HG02798 (cell line): Measurements from ENCODE around the gene CACNG3.
"Not testable (repeated sequence)": the region's sequence is repeated elsewhere in the genome, so short reads cannot be mapped to it uniquely, and the experiment has no call there.

ENCODE experiments used
- ATAC-seq: cut with Tn5 transposase; IDR thresholded peaks from one replicate; pipeline ENCODE4 v1.9.1; 2021; ENCODE audit warnings: mild to moderate bottlenecking; ENCODE audit not compliant: unreplicated experiment, poor library complexity

CACNG3 gene

DNA sequence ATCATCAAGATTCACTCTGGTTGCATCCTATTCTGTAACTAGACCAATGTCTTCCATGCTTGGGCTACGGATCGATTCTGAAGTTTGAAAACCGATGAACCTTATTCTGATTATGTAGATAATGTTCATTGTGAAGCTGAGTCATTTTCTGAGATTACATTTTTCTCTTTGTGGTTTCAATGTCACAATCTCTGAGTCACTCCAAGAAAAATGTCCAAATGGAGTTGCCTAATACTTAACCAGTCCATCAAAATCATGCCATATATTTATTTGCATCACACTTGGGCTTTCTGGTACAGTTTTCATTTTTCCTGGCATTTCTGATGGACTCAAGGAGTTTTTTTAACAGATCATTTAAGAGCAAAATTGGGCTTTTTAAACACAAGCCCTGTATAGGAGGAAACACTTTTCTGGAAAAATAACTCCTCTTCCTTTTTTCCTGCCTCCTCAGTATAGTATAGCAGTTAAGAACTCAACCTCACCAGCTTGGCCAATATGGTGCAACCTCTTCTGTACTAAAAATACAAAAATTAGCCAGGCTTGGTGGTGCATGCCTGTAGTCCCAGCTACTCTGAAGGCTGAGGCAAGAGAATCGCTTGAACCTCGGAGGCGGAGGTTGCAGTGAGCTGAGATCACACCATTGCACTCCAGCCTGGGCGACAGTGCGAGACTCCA, 17.5 kb downstream of the CACNG3 start:
- no peak for ATAC-seq

DNA sequence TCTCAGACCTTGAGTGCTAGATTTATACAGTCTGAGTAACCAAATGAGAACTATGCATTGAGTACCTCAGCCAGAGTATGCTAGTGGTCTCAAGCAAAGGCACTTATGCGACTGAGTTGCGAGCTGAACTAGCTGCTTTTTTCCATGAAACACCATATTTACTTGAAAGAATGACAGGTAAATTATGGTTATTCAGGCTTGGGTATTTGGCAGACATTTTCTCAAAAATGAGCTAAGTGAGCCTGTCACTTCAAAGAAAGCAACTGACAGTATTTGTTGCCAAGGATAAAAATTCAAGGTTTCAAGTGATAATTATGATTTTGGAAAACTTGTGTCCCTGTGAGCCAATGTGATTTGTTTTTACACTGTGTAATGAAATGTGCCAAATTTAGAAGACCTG, 19.3 kb downstream of the CACNG3 start:
- no peak for ATAC-seq

DNA sequence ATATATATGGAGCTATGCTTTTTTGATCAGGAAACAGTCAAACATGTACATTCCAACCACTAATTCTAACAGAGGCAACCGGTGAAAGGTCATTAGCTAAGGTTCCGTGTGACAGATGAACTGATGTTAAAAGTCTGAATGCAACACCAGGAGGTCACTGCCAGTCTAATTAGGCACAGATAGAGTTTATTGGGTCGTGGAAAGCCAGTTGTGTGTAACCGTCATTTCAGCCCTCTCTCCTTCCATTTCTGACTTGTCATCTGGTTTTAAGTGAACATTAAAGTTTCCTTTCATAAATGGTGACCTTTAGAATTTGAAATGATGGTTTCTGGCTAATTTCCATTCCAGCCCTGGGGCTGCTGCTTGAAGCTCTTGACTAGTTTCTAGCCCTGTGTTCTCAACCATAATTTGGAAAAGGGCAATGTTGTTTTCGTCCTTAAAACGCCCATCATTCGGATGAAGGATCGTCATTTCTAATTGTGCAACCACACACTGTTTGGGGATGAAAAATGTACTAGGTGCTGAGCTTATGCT, 23.9 kb downstream of the CACNG3 start:
- ATAC-seq: no peak

DNA sequence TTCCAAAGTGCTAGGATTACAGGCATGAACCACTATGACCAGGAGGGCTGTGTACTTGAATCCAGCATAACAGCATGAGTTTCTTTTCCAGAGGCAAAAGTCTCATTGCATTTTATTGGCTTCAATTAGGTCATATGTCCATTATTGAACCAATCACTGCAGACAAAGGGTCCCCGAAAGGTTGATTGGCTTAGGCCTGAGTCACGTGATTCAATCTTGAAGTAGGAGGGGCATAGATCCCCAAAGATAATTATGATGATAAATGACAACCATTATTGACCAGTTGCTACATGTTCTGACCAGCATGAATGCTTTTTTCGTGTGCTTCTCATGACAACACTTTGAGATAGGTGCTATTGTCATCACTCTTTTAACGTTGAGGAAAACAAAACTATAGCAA, 25.3 kb downstream of the CACNG3 start:
- ATAC-seq: no peak

DNA sequence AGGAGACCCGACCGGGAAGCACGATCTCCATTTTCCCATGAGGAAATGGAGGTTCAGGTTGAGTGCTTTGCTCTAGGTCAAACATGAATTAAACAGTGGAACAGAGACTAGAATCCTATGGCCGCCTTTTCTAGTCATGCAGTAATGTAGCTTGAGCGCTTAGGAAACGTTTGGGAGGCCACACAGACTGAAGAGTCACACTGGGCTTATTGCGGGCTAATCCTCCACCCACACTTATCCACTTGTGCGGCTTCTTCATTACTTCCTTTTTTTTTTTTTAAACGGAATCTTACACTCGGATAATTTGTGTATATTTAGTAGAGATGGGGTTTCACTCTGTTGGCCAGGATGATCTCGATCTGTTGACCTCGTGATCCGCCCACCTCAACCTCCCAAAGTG, 26.0 kb downstream of the CACNG3 start:
- no peak for ATAC-seq

DNA sequence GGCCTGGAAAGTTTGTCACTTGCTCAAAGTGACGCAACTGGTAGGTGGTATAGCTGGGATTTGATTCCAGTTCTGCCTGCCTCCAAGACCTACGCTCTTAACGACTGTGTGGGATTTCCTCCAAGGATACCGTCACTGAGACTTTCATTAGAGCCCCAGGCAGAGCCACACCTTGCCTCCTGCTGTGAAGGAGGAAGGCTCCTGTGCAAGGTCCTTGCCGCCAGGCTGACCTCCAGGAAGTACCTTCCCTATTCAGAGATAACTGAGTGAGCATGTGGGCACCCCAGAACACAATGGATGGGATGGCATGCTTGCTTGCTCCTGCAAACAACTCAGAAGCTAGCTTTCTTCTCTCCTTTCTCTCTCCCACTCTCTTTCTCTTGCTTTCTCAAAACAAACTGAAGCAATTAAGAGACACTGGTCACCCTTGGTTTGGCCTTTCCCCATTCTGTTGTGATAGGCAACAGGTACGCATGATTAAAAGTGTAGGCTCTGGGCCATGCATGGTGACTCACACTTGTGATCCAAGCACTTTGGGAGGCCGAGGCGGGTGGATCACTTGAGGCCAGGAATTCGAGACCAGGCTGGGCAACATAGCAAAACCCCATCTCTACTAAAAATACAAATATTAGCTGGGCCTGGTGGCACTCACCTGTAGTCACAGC, 30.7 kb downstream of the CACNG3 start:
- no peak for ATAC-seq

DNA sequence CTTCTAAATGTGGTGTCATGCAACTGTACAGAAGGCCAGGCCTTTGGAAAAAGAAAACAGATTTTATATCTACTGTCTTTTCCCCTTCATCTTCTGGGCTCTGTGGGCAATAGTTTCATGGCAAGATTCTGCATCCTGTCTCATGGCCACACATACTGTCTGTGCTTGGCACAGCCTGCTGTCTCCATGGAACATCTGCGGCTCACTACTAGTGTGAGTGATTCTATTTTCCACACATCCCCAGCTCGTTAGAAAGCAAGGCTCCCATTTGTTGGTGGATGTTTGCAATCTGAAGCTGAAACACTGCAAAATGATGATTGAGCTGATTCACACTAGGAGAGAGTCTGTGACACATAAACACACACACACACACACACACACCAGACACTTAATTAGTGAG, 32.4 kb downstream of the CACNG3 start:
- ATAC-seq: no peak

DNA sequence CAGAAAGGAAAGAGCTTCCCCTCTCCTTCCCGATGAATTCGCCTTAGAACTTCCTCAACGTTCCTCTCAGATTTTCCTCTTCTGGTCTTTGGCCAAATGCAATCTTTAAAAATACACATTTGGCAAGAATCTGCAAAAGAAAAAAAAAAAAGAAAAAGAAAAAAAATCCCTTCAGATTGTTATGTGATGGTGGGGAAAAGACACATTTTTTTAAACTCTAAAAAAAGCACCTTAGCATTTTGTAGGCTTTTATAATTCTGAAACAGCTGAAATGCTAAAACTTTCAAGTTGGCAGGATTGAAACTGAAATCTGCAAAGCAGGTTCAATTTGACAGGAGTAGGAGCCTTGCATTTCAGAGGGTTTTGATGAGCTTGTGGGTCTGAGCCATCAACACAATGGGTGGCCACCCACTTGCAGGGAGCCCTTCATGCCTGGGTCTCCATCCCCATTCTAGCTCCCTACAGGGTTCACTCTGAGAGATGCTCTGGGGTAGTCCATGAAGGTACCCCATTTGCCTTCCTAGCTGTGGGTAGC, 33.1 kb downstream of the CACNG3 start:
- no peak for ATAC-seq

DNA sequence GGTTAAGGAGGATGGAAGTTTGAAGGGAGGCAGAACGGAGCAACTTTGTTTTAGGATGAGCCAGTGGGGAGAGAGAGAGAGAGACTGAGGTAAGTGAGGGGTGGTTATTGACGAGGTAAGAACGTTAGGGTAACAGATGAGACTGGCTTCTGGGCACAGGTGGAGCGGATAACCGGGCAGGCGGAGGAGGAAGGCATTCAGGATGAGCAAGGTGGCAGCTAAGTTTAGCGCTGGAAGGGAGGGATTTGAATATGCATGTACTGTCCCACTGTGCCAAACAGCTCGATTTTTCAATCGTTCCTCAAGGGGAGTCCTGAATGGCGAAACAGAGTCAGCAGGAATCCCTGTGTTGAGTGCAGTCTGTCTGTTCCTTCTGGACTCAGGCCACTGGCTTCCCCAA, 35.8 kb downstream of the CACNG3 start:
- no peak for ATAC-seq

DNA sequence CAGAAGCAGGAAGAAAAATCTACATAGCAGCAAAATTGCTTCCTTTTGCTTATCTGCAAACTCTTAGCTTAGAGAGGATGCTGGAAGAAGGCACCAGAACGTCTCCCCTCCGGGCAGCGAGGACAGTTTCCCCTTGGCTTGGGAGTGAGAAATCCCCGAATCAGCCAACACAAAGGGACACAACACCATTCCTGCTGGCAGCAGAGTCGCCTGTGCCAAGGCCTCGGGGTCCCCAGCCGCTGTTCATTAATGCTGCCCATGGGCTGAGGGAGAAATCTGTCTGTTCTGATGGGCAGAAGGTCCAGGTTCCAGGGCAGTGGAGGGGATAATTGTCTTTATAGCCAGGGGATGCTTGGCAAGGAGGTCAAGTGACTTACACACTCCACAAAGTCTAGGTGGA, 38.0 kb downstream of the CACNG3 start:
- ATAC-seq: no peak

DNA sequence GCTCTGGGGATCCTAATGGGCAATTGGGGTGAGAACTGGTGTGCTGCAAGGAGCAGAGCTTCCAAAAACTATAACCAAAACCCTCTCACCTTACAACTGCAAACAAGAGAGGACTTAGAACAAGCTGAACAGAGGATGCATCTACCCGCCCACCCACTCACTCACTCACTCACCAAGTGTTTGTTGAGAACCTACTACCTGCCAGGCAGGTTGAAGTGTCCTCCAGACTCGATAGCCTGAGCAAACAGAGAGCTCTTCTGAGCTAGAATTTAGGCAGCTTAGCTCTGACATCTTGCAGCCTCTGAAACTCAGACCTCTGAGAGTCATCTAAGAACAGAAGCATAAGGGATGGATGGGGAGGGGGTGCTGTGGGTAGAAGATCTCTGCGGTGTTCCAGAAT, 41.2 kb downstream of the CACNG3 start:
- no peak for ATAC-seq

DNA sequence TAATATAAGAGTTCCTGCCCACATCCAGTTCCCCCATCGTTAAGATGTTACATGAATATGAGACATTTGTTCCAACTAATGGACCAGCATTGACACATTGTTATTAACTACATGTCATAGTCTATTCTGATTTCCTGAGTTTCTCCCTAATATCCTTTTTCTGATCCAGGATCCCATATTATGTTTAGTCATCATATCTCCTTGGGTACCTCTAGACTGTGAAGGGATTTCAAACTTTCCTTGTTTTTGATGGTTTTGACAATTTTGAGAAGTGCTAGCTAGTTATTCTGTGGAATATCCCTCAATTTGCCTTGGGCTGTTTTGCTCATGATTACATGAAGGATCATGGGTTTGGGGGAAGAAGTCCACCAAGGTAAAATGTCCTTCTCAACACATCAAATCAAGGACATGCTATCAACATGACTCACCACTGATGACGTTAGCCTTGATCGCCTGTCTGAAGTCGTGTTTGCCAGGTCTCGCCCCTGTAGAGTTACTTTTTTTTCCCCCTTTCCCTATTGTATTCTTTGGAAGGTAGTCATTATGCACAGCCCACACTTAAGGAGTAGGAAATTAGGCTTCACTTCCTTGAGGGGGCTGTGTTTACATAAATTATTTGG, 42.5 kb downstream of the CACNG3 start:
- no peak for ATAC-seq

DNA sequence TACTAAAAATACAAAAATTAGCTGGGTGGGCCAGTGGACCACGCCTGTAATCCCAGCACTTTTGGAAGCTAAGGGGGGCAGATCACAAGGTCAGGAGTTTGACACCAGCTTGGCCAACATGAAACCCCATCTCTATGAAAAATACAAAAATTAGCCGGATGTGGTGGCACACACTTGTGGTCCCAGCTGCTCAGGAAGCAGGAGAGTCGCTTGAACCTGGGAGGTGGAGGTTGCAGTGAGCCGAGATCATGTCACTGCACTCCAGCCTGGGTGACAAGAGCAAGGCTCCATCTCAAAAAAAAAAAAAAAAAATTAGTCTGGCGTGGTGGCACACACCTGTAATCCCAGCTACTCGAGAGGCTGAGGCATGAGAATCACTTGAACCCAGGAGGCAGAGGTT, 44.6 kb downstream of the CACNG3 start:
- not testable (repeated sequence) for ATAC-seq

DNA sequence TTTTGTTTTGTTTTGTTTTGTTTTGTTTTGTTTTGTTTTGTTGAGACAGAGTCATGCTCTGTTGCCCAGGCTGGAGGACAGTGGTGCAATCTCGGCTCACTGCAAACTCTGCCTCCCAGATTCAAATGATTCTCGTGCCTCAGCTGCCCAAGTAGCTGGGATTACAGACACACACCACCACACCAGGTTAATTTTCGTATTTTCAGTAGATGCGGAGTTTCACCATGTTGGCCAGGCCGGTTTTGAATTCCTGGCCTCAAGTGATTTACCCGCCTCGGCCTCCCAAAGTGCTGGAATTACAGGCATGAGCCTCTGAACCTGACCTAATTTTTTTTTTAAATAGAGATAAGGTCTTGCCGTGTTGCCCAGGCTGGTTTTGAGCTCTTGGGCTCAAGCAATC, 46.5 kb downstream of the CACNG3 start:
- no peak for ATAC-seq

DNA sequence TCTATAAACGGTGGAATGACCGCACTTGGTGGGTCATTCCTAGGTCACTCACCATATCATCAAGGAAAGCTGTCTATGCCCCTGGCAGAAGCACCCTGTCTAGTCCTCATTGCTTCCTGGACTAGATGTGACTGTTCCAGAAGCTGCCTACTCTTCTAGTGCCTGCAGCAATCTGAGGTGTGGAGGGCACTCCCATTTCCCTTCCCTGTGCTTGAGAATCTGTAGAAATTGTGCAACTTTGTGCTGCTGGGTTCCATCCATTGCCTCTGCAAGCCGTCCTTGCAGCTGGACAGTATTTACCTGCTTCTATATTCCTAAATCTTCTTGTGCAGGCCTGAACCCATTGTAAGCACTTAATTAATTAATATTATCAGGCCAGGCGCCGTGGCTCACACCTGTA, 52.1 kb downstream of the CACNG3 start:
- ATAC-seq: no peak

DNA sequence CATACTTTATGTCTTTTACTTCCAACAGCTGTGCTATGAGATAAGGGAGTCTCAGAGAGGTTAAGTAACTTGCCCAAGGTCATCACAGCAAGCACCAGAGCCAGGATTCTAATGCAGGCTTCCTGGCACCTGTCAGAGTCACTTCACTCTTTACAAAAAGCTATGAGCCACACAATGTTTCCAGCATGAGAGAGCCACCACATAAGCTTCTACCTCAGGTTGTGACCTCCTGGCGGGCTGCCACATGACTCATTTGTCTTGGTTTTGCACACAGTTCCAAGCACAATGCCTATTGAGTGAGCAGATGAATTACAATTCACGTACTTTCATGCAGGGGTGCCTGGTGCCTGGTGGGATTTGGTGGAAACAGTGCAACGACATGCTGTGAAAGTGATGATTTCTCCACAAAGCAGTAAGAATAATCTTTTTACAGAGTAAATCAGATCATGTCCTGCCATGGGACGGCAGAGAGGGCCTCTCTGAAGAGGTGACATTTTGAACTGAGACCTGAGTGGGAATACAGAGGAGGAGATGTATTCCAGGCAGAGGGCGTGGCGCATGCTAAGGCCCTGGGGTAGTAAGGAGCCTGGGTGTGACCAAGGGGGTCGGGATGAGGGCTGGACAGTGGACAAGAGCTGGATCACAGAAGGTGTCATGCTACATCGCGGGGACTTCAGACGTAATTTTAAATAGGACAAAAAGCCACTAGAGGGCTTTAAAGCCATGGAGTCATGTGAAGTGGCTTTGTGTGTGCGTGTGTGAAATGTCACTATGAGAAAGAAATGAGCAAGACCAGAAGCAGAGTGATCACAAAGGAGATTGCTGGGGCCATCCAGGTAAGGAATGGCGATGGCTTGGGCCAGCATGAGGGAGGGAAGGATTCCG, 53.4 kb downstream of the CACNG3 start:
- ATAC-seq: no peak

DNA sequence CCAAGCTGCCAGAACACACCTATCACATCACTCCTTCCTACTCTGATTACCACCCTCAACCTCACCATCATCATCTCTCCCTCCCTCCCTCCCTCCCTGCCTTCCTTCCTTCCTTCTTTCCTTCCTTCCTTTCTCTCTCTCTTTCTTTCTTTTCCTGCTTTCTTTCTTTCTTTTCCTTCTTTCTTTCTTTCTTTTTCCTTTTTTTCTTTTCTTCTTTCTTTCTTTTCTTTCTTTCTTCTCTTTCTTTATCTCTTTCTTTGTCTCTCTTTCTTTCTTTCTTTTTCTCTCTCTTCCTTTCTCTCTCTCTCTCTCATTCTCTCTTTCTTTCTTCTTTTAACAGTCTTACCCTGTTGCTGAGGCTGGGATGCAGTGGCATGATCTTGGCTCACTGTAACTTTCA, 59.2 kb downstream of the CACNG3 start:
- ATAC-seq: no peak

DNA sequence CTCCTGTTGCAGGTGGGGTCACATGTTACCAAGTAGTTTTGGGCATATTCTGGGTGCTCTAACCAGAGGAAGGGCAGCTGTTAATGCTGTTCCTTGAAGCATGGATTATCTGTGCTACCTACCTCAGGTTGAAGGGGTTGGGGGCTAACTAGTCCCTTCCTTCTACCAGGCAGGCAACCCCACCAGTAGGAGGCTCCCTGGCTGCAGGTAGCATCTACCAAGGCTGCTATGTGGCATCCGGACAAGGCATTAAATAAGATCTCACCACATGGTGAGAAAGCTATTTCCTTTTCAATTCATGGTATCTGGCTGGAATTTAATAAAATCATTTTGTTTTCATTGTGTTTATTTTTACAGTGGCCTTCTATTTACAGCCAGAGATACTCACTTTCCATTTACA, 62.5 kb downstream of the CACNG3 start:
- ATAC-seq: no peak

DNA sequence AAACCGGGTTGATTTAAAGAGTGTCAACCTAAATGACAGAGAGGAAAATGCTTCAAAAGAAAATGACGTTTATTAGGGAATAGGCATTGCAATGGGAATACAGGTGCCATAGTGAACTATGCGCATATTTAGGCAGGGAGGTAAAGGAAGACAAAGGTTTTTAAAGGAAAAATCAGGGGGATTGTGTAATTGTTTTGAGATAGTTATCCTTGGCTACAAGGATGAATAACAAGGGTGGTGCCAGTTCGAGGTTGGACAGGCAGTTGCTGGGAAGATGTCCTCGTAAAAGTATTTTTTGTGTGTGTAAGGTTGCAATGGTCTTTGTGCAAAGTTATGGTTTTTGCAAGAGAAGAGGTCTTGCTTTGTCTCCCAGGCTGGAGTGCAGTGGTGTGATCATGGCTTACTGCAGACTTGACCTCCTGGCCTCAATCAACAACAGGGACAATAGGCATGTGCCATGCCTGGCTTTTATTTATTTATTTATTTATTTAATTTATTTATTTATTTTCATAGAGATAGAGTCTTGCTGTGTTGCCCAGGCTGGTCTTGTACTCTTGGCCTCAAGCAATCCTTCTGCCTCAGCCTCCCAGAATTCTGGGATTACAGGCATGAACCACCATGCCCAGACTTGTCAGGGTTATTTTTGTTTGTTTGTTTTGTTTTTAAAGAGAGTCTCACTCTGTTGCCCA, 63.1 kb downstream of the CACNG3 start:
- no peak for ATAC-seq

DNA sequence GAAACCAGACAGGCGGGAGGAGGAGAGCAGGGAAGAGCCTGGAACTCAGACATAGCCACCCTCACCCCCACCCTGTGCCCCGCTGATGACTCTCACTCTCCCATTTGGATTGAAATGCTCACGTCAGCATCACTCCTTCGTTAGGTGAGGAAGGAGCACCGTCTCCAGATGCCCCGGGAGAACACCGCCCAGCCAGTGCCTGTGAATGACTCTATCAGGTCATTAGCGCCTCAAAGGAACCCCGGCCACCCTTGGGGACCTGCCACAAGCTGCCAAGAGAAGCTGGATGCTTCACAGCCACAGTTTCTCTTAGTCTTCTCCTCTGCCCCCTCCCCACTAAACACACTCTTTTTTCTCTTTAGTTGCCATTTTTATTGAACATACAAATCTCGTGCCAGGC, 66.0 kb downstream of the CACNG3 start:
- ATAC-seq: no peak
